Gastrocnemius medialis (tissue), 4 donors: ENCODE data around the gene TTLL7.

ENCODE experiments used
- POLR2A ChIP-seq, 2 donors: fragments of 450-650 bp; IDR thresholded peaks; one replicate each; pipeline ENCODE4 v1.6.1; 2017; ENCODE audit warnings: antibody characterized with exemption in 2 of 2, mild to moderate bottlenecking in 2 of 2, moderate library complexity in 2 of 2
- TF ChIP-seq, protein P1 (sequence below), 5 experiments: fragments of 450-650 bp in 3 of 5; fragments of 200-600 bp in 2 of 5; sonication (generic) in 2 of 5; IDR thresholded peaks in 4 of 5; conservative IDR thresholded peaks in 1 of 5; 1 replicate in 4 of 5; 2 replicates in 1 of 5; pipeline ENCODE4 v1.5.1; 2016 to 2019; ENCODE audit warnings: antibody characterized with exemption in 5 of 5, mild to moderate bottlenecking in 3 of 5, moderate library complexity in 3 of 5

- no peak for TF ChIP-seq POLR2A (IDR thresholded peaks at IDR 0.05)
- TF ChIP-seq, protein P1, sequence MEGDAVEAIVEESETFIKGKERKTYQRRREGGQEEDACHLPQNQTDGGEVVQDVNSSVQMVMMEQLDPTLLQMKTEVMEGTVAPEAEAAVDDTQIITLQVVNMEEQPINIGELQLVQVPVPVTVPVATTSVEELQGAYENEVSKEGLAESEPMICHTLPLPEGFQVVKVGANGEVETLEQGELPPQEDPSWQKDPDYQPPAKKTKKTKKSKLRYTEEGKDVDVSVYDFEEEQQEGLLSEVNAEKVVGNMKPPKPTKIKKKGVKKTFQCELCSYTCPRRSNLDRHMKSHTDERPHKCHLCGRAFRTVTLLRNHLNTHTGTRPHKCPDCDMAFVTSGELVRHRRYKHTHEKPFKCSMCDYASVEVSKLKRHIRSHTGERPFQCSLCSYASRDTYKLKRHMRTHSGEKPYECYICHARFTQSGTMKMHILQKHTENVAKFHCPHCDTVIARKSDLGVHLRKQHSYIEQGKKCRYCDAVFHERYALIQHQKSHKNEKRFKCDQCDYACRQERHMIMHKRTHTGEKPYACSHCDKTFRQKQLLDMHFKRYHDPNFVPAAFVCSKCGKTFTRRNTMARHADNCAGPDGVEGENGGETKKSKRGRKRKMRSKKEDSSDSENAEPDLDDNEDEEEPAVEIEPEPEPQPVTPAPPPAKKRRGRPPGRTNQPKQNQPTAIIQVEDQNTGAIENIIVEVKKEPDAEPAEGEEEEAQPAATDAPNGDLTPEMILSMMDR (IDR thresholded peaks at IDR 0.05 in 4 of 5, conservative IDR thresholded peaks at IDR 0.05 in 1 of 5), result no peak
Observed at GRCh38 chr1:83816836-83817235, 182.1 kb downstream of the TTLL7 start.
